ENCODE data around the gene CAMTA2.
A peak's percentile ranks its signal among the peaks of the same experiment; 100 is the strongest.
"Not testable (repeated sequence)": the region's sequence is repeated elsewhere in the genome, so short reads cannot be mapped to it uniquely, and the experiment has no call there.

CAMTA2 gene

GRCh38 chr17:4945176-4945943 lies 42.1 kb downstream of the CAMTA2 start:
- DNase-seq = no peak

GRCh38 chr17:4944554-4945175 lies 42.8 kb downstream of the CAMTA2 start:
- no peak for DNase-seq

GRCh38 chr17:4944163-4944553 lies 43.3 kb downstream of the CAMTA2 start:
- DNase-seq = no peak

- DNase-seq = no peak
These were observed 44.5 kb downstream of the CAMTA2 start for GRCh38 chr17:4942760-4943508.

- DNase-seq = no peak
These were observed 46.2 kb downstream of the CAMTA2 start for GRCh38 chr17:4941319-4941610.

- DNase-seq = no peak
These were observed 46.7 kb downstream of the CAMTA2 start for GRCh38 chr17:4940555-4941318.

GRCh38 chr17:4939796-4940554 lies 47.5 kb downstream of the CAMTA2 start, which contains the start of the genes RNF167 and SLC25A11:
RNF167 (plus strand) TSS chr17:4940268; CDS start chr17:4940910, 642 bp downstream.
SLC25A11 (minus strand) TSS chr17:4940046; CDS start chr17:4939910, 136 bp downstream.
- peak; percentile 97 for DNase-seq

- no peak for DNase-seq
These were observed 48.0 kb downstream of the CAMTA2 start for GRCh38 chr17:4939546-4939795.

- no peak for DNase-seq
These were observed 48.6 kb downstream of the CAMTA2 start for GRCh38 chr17:4938688-4939545.

- DNase-seq = no peak
These were observed 49.4 kb downstream of the CAMTA2 start for GRCh38 chr17:4938069-4938491.

GRCh38 chr17:4937553-4937952 lies 49.9 kb downstream of the CAMTA2 start:
- DNase-seq = no peak

GRCh38 chr17:4936436-4936835 lies 51.0 kb downstream of the CAMTA2 start:
- no peak for DNase-seq

GRCh38 chr17:4935650-4936049 lies 51.8 kb downstream of the CAMTA2 start:
- DNase-seq = no peak

GRCh38 chr17:4934173-4934979 lies 53.1 kb downstream of the CAMTA2 start:
- DNase-seq = no peak

- no peak for DNase-seq
These were observed 53.8 kb downstream of the CAMTA2 start for GRCh38 chr17:4933646-4934045.

GRCh38 chr17:4932756-4933155 lies 54.7 kb downstream of the CAMTA2 start:
- no peak for DNase-seq

GRCh38 chr17:4931963-4932362 lies 55.5 kb downstream of the CAMTA2 start, which contains the start of gene GP1BA:
GP1BA (plus strand) TSS chr17:4932277; CDS start chr17:4932605, 328 bp downstream.
- DNase-seq = no peak

GRCh38 chr17:4928881-4929280 lies 58.6 kb downstream of the CAMTA2 start:
- no peak for DNase-seq

GRCh38 chr17:4926577-4927335 lies 60.7 kb downstream of the CAMTA2 start:
- DNase-seq = not testable (repeated sequence)

- DNase-seq = no peak
These were observed 66.2 kb downstream of the CAMTA2 start for GRCh38 chr17:4921320-4921719.
